ENCODE results near the gene APLP2. TPM values are rescaled to one million over a fixed set of nuclear protein-coding genes. Genes with fewer than 3 reads are reported as not detected.

APLP2 gene
- total and polyA plus RNA-seq, 4 donors = 219 to 414 (median 386) TPM

DNA sequence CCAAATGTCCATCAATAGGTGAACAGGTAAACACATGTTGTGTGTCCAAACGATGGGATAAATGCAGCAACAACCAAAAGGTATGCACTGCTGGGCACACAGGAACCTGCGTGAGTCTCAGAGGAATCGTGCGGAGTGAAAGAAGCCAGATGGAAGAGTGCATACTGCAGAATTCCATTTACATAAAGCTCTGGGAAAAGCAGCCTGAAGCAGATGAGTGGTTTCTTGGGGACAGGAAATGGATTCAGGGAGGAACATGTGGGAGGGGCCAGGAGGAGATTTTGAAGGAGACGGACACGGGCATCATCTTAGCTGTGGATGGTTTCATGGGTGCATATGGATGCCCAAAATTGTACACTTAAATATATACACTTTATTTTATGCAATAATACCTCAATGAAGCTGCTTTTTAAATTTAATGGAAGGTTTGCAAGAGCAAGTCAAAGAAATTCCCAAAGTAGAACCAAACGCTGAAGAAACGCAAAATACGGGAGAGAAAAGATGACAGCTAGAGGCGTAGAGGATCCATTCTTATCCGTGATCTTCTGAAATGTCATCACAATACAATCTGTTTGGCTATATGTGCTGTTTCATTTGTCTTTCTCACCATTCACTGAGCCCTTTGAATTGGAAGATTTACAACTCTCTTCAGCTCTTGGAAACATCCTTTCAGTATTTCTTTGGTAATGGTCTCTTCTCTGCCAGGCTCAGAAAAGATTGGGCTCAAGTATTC, 114.3 kb downstream of the APLP2 start:
- ATAC-seq (ENCODE audit: low FRiP score) (no peak), DNase-seq (peak in 1 of 2 donors; percentile 2)
- Histone ChIP-seq H3K9me3 (ENCODE audit: control insufficient read depth, low read length) (no peaks in the 10 kb centered on the region), H3K36me3 (ENCODE audit: control insufficient read depth in 1 of 2, insufficient read depth in 2 of 2, low read length in 1 of 2) (no peaks in the 10 kb centered on the region), H3K4me3 (ENCODE audit: low read length in 2 of 2) (no peak overlapping the region), H3K4me1 (ENCODE audit: control insufficient read depth in 1 of 2, insufficient read depth in 2 of 2, low read length in 2 of 2) (no peaks in the 10 kb centered on the region), H3K27ac (ENCODE audit: low read depth in 1 of 2, low read length in 2 of 2) (no peak overlapping the region), H3K27me3 (ENCODE audit: control insufficient read depth in 1 of 2, insufficient read depth in 2 of 2, low read length in 1 of 2) (no peaks in the 10 kb centered on the region)
- WGBS, 2 donors = 70 to 72% methylated on average over 11 of the region's 11 CpGs
- intact Hi-C loops (cut with DNase I) = no loop called here

DNA sequence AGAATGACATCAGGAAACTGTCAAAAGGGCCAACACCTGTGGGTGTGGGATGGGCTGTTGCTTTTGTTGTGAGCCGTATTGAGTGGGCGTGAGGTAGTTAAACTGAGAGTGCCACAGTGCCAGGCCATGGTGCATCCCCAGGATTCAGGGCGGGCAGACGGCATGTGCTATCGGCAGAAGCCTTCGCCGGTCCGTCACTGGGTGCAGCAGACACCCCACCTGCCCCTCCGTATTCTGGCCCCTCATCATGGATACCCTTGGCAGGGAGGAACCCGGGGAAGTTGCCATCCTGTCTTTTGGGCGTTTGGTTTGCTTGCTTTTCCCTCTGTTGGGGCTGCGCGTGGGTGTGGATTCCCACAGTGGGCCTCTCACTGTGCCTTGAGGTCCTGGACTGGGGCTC, 117.4 kb downstream of the APLP2 start:
- H3K4me1 ChIP-seq (ENCODE audit: control insufficient read depth in 1 of 2, insufficient read depth in 2 of 2, low read length in 2 of 2) = no peaks in the 10 kb centered on the region
- DNase-seq (peak in 1 of 2 donors; percentile 35), ATAC-seq (ENCODE audit: low FRiP score) (no peak)
- no peak overlapping the region for H3K27ac ChIP-seq (ENCODE audit: low read depth in 1 of 2, low read length in 2 of 2)
- intact Hi-C loops (cut with DNase I) = no loop called here
- H3K27me3 ChIP-seq (ENCODE audit: control insufficient read depth in 1 of 2, insufficient read depth in 2 of 2, low read length in 1 of 2) = no peaks in the 10 kb centered on the region
- WGBS, 2 donors = 94 to 95% methylated on average over 13 of the region's 13 CpGs
- H3K36me3 ChIP-seq (ENCODE audit: control insufficient read depth in 1 of 2, insufficient read depth in 2 of 2, low read length in 1 of 2) = no peaks in the 10 kb centered on the region
- H3K4me3 ChIP-seq (ENCODE audit: low read length in 2 of 2) = no peak overlapping the region
- no peaks in the 10 kb centered on the region for H3K9me3 ChIP-seq (ENCODE audit: control insufficient read depth, low read length)

- 88 to 89% methylated on average over 14 of the region's 14 CpGs for WGBS, 2 donors
- Histone ChIP-seq H3K27me3 (ENCODE audit: control insufficient read depth in 1 of 2, insufficient read depth in 2 of 2, low read length in 1 of 2) (no peaks in the 10 kb centered on the region), H3K9me3 (ENCODE audit: control insufficient read depth, low read length) (no peaks in the 10 kb centered on the region), H3K27ac (ENCODE audit: low read depth in 1 of 2, low read length in 2 of 2) (no peak overlapping the region), H3K4me3 (ENCODE audit: low read length in 2 of 2) (no peak overlapping the region), H3K4me1 (ENCODE audit: control insufficient read depth in 1 of 2, insufficient read depth in 2 of 2, low read length in 2 of 2) (no peaks in the 10 kb centered on the region), H3K36me3 (ENCODE audit: control insufficient read depth in 1 of 2, insufficient read depth in 2 of 2, low read length in 1 of 2) (no peaks in the 10 kb centered on the region)
- intact Hi-C loops (cut with DNase I) = no loop called here
- peak in 1 of 2 donors; percentile 44 for DNase-seq
- no peak for ATAC-seq (ENCODE audit: low FRiP score)
Observed at GRCh38 chr11:130188047-130188446, 118.4 kb downstream of the APLP2 start.

- H3K27ac ChIP-seq (ENCODE audit: low read depth in 1 of 2, low read length in 2 of 2) = no peak overlapping the region
- intact Hi-C loops (cut with DNase I) = no loop called here
- no peaks in the 10 kb centered on the region for H3K36me3 ChIP-seq (ENCODE audit: control insufficient read depth in 1 of 2, insufficient read depth in 2 of 2, low read length in 1 of 2)
- WGBS, 2 donors = 84 to 85% methylated on average over 19 of the region's 19 CpGs
- ATAC-seq (ENCODE audit: low FRiP score) = no peak
- H3K4me3 ChIP-seq (ENCODE audit: low read length in 2 of 2) = no peak overlapping the region
- H3K27me3 ChIP-seq (ENCODE audit: control insufficient read depth in 1 of 2, insufficient read depth in 2 of 2, low read length in 1 of 2) = no peaks in the 10 kb centered on the region
- H3K4me1 ChIP-seq (ENCODE audit: control insufficient read depth in 1 of 2, insufficient read depth in 2 of 2, low read length in 2 of 2) = no peaks in the 10 kb centered on the region
- DNase-seq = peak in 1 of 2 donors; percentile 40
- no peaks in the 10 kb centered on the region for H3K9me3 ChIP-seq (ENCODE audit: control insufficient read depth, low read length)
Observed at GRCh38 chr11:130188585-130189347, 119.1 kb downstream of the APLP2 start.

DNA sequence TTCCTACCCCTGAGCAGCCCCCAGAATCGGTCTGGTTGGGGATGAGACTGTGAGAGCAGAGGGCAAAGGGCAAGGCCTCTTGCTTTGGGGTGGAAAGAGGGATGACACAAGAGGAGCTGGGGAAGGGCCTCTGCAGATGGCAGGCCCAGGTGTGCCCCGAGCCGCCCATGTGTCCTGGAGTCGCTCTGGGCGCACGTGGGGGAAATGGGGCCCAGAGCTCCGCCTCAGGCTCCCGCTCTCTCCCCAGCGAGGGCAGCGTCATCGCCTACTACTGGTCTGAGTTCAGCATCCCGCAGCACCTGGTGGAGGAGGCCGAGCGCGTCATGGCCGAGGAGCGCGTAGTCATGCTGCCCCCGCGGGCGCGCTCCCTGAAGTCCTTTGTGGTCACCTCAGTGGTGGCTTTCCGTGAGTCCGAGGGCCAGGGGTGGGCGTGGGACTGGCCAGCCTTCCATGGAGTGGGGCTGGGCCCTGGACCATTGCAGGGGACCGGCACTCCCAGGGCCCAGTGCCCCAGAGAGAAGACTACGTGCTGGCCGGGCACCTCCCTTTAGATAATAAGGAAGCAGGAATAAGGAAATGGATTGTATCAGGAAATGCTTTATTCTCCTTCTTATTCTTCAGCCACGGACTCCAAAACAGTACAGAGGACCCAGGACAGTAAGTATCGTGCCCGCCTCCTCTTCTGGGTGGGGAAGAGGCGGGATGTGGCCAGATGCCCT, 120.0 kb downstream of the APLP2 start:
- Histone ChIP-seq H3K27ac (ENCODE audit: low read depth in 1 of 2, low read length in 2 of 2) (no peak overlapping the region), H3K4me1 (ENCODE audit: control insufficient read depth in 1 of 2, insufficient read depth in 2 of 2, low read length in 2 of 2) (no peaks in the 10 kb centered on the region), H3K36me3 (ENCODE audit: control insufficient read depth in 1 of 2, insufficient read depth in 2 of 2, low read length in 1 of 2) (no peaks in the 10 kb centered on the region), H3K9me3 (ENCODE audit: control insufficient read depth, low read length) (no peaks in the 10 kb centered on the region), H3K4me3 (ENCODE audit: low read length in 2 of 2) (no peak overlapping the region), H3K27me3 (ENCODE audit: control insufficient read depth in 1 of 2, insufficient read depth in 2 of 2, low read length in 1 of 2) (no peaks in the 10 kb centered on the region)
- ATAC-seq (ENCODE audit: low FRiP score) = peak; percentile 31
- intact Hi-C loops (cut with DNase I) = no loop called here
- DNase-seq = peak in 1 of 2 donors; percentile 54
- 85 to 91% methylated on average over 29 to 32 of the region's 32 CpGs for WGBS, 2 donors

GRCh38 chr11:130190371-130190881, 120.7 kb downstream of the APLP2 start:
- ATAC-seq (ENCODE audit: low FRiP score) (no peak), DNase-seq (no peak)
- WGBS, 2 donors = 88 to 90% methylated on average over 29 of the region's 29 CpGs
- intact Hi-C loops (cut with DNase I) = no loop called here
- Histone ChIP-seq H3K4me1 (ENCODE audit: control insufficient read depth in 1 of 2, insufficient read depth in 2 of 2, low read length in 2 of 2) (no peaks in the 10 kb centered on the region), H3K27ac (ENCODE audit: low read depth in 1 of 2, low read length in 2 of 2) (no peak overlapping the region), H3K4me3 (ENCODE audit: low read length in 2 of 2) (no peak overlapping the region), H3K9me3 (ENCODE audit: control insufficient read depth, low read length) (no peaks in the 10 kb centered on the region), H3K36me3 (ENCODE audit: control insufficient read depth in 1 of 2, insufficient read depth in 2 of 2, low read length in 1 of 2) (no peaks in the 10 kb centered on the region), H3K27me3 (ENCODE audit: control insufficient read depth in 1 of 2, insufficient read depth in 2 of 2, low read length in 1 of 2) (no peaks in the 10 kb centered on the region)

- Histone ChIP-seq H3K27ac (ENCODE audit: low read depth in 1 of 2, low read length in 2 of 2) (no peak overlapping the region), H3K36me3 (ENCODE audit: control insufficient read depth in 1 of 2, insufficient read depth in 2 of 2, low read length in 1 of 2) (no peaks in the 10 kb centered on the region), H3K4me3 (ENCODE audit: low read length in 2 of 2) (no peak overlapping the region), H3K9me3 (ENCODE audit: control insufficient read depth, low read length) (no peaks in the 10 kb centered on the region), H3K27me3 (ENCODE audit: control insufficient read depth in 1 of 2, insufficient read depth in 2 of 2, low read length in 1 of 2) (no peaks in the 10 kb centered on the region), H3K4me1 (ENCODE audit: control insufficient read depth in 1 of 2, insufficient read depth in 2 of 2, low read length in 2 of 2) (no peaks in the 10 kb centered on the region)
- 90% methylated on average over 14 of the region's 14 CpGs for WGBS, 2 donors
- DNase-seq = peak in 1 of 2 donors; percentile 31
- ATAC-seq (ENCODE audit: low FRiP score) = no peak
- intact Hi-C loops (cut with DNase I) = no loop called here
Observed at GRCh38 chr11:130191896-130192295, 122.2 kb downstream of the APLP2 start.

GRCh38 chr11:130192845-130193267, 123.2 kb downstream of the APLP2 start:
- Histone ChIP-seq H3K9me3 (ENCODE audit: control insufficient read depth, low read length) (no peaks in the 10 kb centered on the region), H3K4me3 (ENCODE audit: low read length in 2 of 2) (no peak overlapping the region), H3K4me1 (ENCODE audit: control insufficient read depth in 1 of 2, insufficient read depth in 2 of 2, low read length in 2 of 2) (no peaks in the 10 kb centered on the region), H3K27ac (ENCODE audit: low read depth in 1 of 2, low read length in 2 of 2) (no peak overlapping the region), H3K27me3 (ENCODE audit: control insufficient read depth in 1 of 2, insufficient read depth in 2 of 2, low read length in 1 of 2) (no peaks in the 10 kb centered on the region), H3K36me3 (ENCODE audit: control insufficient read depth in 1 of 2, insufficient read depth in 2 of 2, low read length in 1 of 2) (no peaks in the 10 kb centered on the region)
- DNase-seq (peak in 1 of 2 donors; percentile 9), ATAC-seq (ENCODE audit: low FRiP score) (no peak)
- 62 to 71% methylated on average over 4 of the region's 4 CpGs for WGBS, 2 donors
- intact Hi-C loops (cut with DNase I) = no loop called here

Measured in aorta (tissue), 5 donors.